H1 (cell line): ENCODE data around the gene EHD4.

Experiments used
- ATF2 ChIP-seq: IDR thresholded peaks from 2 replicates; pipeline ENCODE4 v1.6.1; 2012; ENCODE audit warnings: low read length, inconsistent platforms
- CTCF ChIP-seq, 3 experiments: IDR thresholded peaks; 1 replicate in 2 of 3; 2 replicates in 1 of 3; pipeline versions ENCODE4 v1.5.1 to v1.6.1; 2011; ENCODE audit warnings: low read length in 3 of 3, mild to moderate bottlenecking in 3 of 3, inconsistent platforms in 2 of 3, low read depth in 1 of 3, moderate library complexity in 1 of 3; ENCODE audit not compliant: insufficient read depth in 1 of 3; ENCODE audit errors: control extremely low read depth in 1 of 3
- EZH2 ChIP-seq: fragments of 200-600 bp; sonication (generic); IDR thresholded peaks from 2 replicates; pipeline ENCODE4 v1.7.1; 2012; ENCODE audit warnings: low read depth, mild to moderate bottlenecking, moderate library complexity, low read length, inconsistent platforms; ENCODE audit not compliant: severe bottlenecking
- GABPA ChIP-seq: IDR thresholded peaks from 2 replicates; pipeline ENCODE4 v1.6.1; 2011; ENCODE audit warnings: mild to moderate bottlenecking, low read length, moderate library complexity, borderline replicate concordance; ENCODE audit not compliant: insufficient read depth
- GTF2F1 ChIP-seq: IDR thresholded peaks from 2 replicates; pipeline ENCODE4 v1.6.1; 2012; ENCODE audit warnings: low read depth, low read length, improper control_type of control experiment, borderline replicate concordance
- PHF8 ChIP-seq: fragments of 200-600 bp; sonication (generic); conservative IDR thresholded peaks from 2 replicates; pipeline ENCODE4 v1.7.1; 2012; ENCODE audit warnings: low read depth, mild to moderate bottlenecking, inconsistent platforms, low read length, moderate library complexity
- SIX5 ChIP-seq: IDR thresholded peaks from 2 replicates; pipeline ENCODE4 v1.6.1; 2011; ENCODE audit warnings: mild to moderate bottlenecking, low read depth, low read length
- SP1 ChIP-seq: IDR thresholded peaks from 2 replicates; pipeline ENCODE4 v1.6.1; 2011; ENCODE audit warnings: low read depth, low read length
- TAF1 ChIP-seq: IDR thresholded peaks from 2 replicates; pipeline ENCODE4 v1.6.1; 2011; ENCODE audit warnings: mild to moderate bottlenecking, low read depth, low read length

GRCh38 chr15:41990691-41991090 is 18.3 kb upstream of the EHD4 start:
- TF ChIP-seq CTCF (IDR thresholded peaks at IDR 0.05; ENCODE audit: control extremely low read depth in 1 of 3, insufficient read depth in 1 of 3, low read depth in 1 of 3, low read length in 3 of 3) (no peak), GTF2F1 (no peak), SP1 (no peak), TAF1 (no peak), EZH2 (no peak), PHF8 (no peak), SIX5 (no peak), ATF2 (no peak), GABPA (no peak)
